ENCODE measurements around the gene FLT4.
"Not testable (repeated sequence)": the region's sequence is repeated elsewhere in the genome, so short reads cannot be mapped to it uniquely, and the experiment has no call there.

GRCh38 chr5:180655243-180655642 is 5.8 kb upstream of the FLT4 start:
- TF ChIP-seq YY1 (IDR thresholded peaks at IDR 0.05; ENCODE audit: insufficient read depth, insufficient read length); SUZ12 (IDR thresholded peaks at IDR 0.05; ENCODE audit: extremely low read depth, insufficient read depth, insufficient read length); ZNF274 (IDR thresholded peaks at IDR 0.05; ENCODE audit: low read depth, low read length): not testable (repeated sequence)

Measured in NT2/D1 (cell line).